Measurements from ENCODE around the gene HSD11B1.

- no peak for TF ChIP-seq ZBTB21 (CRISPR knock-in tag; IDR thresholded peaks at IDR 0.05; ENCODE audit: borderline replicate concordance)
- no peak for TF ChIP-seq CTCF (IDR thresholded peaks at IDR 0.05)
- TF ChIP-seq E2F4 (CRISPR knock-in tag; IDR thresholded peaks at IDR 0.05; ENCODE audit: borderline replicate concordance, low read depth), result no peak
- no peak for TF ChIP-seq ATF1 (CRISPR knock-in tag; IDR thresholded peaks at IDR 0.05)
- TF ChIP-seq, protein P1, sequence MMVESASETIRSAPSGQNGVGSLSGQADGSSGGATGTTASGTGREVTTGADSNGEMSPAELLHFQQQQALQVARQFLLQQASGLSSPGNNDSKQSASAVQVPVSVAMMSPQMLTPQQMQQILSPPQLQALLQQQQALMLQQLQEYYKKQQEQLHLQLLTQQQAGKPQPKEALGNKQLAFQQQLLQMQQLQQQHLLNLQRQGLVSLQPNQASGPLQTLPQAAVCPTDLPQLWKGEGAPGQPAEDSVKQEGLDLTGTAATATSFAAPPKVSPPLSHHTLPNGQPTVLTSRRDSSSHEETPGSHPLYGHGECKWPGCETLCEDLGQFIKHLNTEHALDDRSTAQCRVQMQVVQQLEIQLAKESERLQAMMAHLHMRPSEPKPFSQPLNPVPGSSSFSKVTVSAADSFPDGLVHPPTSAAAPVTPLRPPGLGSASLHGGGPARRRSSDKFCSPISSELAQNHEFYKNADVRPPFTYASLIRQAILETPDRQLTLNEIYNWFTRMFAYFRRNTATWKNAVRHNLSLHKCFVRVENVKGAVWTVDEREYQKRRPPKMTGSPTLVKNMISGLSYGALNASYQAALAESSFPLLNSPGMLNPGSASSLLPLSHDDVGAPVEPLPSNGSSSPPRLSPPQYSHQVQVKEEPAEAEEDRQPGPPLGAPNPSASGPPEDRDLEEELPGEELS (CRISPR knock-in tag; IDR thresholded peaks at IDR 0.05), result no peak
- no peak for TF ChIP-seq HMGXB4 (CRISPR knock-in tag; IDR thresholded peaks at IDR 0.05)
- no peak for TF ChIP-seq NR3C1 (CRISPR knock-in tag; conservative IDR thresholded peaks at IDR 0.05; ENCODE audit: low read depth)
- TF ChIP-seq RELA (CRISPR knock-in tag; IDR thresholded peaks at IDR 0.05; ENCODE audit: borderline replicate concordance), result no peak
- TF ChIP-seq JUN (CRISPR knock-in tag; IDR thresholded peaks at IDR 0.05), result no peak
- no peak for TF ChIP-seq ETV6 (CRISPR knock-in tag; IDR thresholded peaks at IDR 0.05)
These were observed 48.2 kb downstream of the HSD11B1 start for GRCh38 chr1:209752890-209753289.
